Measurements from ENCODE around the gene OR14A2.
"Not testable (repeated sequence)": the region's sequence is repeated elsewhere in the genome, so short reads cannot be mapped to it uniquely, and the experiment has no call there.

Gene OR14A2

GRCh38 chr1:247748041-247748440, at the start of gene OR14A2:
TSS of gene OR14A2 (minus strand) at chr1:247748141.
- no peak for DNase-seq

DNA sequence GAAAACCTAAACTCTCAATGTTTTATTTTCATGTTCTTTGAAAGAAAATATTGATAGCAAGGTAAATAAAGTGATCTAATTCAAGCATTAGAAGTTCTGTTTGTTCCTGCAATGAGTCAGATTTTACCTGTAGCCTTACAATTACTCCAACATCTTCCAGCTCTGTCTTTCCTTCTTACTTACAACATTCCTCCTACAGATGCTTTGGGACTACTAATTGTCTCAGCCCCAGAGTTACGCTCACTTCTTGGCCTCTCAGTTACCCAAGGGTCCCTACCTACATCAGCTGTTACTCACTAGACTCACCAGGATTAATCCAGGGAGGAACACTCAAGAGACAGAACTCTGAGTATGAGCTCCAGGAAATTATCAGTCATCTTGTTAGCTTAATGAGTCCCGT, 49.6 kb upstream of the OR14A2 start:
- DNase-seq: no peak

- DNase-seq: no peak
These were observed 21.7 kb upstream of the OR14A2 start for GRCh38 chr1:247769603-247770002.

DNA sequence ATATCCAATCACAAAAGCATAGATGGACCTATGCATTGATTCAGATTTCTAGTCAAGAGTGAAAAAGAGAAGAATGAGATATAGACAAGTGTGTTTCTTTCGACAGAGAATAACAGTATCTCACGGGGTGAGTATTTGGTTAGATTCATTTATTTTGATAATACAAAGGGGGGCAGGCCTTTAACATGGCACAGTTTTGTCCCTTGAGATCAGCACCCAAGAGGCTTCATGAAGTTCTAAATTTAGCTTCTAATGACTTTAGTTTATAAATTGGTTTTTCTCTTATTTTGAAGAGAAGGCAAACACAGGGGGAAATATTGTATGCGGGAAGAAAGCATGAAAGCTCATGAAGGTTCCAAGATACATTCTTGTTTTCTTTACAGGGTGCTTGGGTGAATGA, 12.5 kb upstream of the OR14A2 start, which contains the start of gene OR1C1:
TSS of gene OR1C1 (minus strand) at position 101 of the 400 bp plus-strand sequence. CDS start 2,150 bp downstream, outside the sequence.
- no peak for DNase-seq

GRCh38 chr1:247754311-247754710, 6.4 kb upstream of the OR14A2 start:
- DNase-seq: not testable (repeated sequence)

DNA sequence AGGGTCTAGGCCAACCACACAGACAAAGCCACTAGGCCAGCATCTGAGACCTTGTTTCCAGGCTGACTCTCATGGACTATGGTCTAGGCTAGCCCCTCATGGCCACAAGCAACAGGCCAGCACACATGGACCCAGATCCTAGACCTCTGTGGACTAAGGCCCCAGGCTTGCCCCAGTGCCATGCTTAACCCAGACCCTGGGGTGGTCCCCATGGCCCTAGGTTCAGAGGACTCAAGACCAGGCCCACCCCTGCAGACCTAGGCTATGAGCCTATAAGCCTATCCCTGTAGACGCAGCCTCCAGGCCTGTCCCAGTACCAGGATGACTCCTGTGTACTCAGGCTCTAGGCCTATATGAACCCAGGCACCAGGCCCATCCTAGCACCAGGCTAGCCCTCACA, 1.9 kb upstream of the OR14A2 start:
- DNase-seq: no peak

- no peak for DNase-seq
These were observed 325 bp downstream of the OR14A2 start for GRCh38 chr1:247747616-247748015.

DNA sequence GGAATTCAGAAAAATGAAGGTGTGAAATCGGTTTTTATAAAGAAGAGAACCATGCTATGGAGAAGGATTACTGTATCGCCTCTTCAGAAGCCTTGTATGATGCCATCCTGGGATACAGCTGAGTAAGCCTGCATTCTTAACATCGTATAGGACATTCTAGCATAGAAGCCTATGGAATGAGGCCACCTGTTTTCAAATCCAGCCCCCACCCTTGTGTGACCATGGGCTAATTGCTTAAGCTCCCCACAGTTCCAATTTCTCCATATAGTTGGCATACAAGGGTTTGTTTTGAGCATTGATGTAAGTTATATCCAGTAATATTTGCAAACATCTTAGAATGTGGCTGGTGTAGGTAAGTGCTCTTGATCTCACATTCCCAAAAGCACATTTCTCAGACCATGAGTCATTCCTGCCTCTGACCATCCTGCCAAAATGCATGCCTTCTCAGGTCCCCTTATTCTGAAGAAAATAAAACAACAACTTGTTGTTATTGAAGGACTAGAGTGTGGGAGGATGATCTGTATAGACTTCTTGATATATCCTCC, 1.5 kb downstream of the OR14A2 start:
- no peak for DNase-seq

GRCh38 chr1:247742215-247742760, 5.7 kb downstream of the OR14A2 start:
- DNase-seq: not testable (repeated sequence)

- no peak for DNase-seq
These were observed 6.2 kb downstream of the OR14A2 start for GRCh38 chr1:247741756-247742155.

DNA sequence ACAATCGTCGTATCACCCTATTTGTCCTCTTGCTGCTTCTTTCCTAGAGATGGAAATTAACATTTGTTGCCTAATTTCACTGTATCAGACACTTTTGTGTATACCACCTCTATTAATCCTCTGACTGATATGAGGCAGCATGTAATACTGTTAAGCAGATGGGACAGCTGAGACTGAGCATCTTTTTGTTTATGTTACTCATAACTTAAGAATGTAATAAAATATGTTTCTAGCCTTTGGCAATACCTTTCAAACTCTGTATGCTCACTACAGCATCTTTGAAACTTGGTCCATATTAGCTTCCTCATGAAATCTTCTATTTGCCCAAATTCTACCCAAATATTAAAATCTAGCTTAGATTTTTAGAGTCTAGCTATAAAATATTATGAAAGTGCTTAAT, 7.2 kb downstream of the OR14A2 start:
- no peak for DNase-seq

DNA sequence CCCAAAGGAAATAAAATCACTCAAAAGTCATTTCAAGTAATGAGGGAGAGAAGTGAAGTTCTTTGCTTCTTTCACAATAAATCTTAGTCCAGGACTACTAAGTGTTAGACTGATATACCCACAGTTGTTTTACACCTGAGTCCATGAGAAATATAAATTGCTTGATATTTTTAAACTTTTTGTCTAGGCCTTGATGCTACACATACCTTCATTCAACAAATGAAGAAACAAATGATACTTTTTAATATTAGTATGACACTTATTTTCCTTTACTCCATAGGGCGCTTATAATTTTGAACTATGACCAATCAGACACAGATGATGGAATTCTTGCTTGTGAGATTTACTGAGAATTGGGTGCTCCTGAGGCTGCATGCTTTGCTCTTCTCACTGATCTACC, 9.6 kb downstream of the OR14A2 start, which contains the start of gene OR14K1:
TSS of gene OR14K1 (plus strand) at position 301 of the 400 bp plus-strand sequence. CDS start at position 301, 0 bp downstream.
- no peak for DNase-seq

GRCh38 chr1:247721222-247721621, 26.7 kb downstream of the OR14A2 start:
- no peak for DNase-seq

DNA sequence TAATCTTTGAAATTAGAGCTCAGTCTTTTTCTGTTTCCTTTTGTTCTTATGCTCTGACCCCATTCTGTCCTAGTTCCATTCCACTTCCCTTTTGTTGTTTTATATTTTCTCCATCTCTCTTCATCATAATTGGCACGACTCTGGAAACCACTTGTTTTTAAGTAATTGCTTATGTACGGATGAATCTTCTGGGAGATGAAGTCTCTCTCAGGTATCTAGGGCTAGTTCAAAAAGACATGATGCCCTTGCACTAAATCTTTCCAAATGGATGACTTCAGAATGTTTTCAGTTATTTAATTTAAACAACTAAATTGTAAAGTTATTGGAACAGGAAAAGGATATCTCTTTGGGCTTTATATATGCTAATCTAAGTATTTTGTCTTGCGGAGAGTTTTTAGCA, 31.4 kb downstream of the OR14A2 start, which contains the start of gene OR6F1:
TSS of gene OR6F1 (minus strand) at position 101 of the 400 bp plus-strand sequence. CDS start 3,891 bp downstream, outside the sequence.
- no peak for DNase-seq

DNA sequence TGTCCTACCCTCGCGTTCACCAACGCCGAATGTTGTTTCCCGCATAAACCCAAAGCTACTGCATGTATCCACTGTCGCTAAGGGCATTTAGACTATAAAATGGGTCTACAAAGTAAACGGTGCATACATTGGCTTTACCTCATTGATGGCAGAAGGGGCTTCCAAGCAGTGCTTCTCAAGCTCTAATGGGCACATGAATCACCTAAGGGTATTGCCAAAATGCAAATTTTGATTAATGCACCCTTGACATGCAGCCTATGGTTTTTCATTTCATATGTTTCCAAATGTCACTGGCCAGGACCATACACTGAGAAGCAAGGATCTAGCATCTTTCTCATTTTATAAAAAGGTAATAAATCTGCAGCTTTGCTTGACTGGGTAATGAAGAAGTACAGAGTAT, 34.2 kb downstream of the OR14A2 start:
- no peak for DNase-seq

DNA sequence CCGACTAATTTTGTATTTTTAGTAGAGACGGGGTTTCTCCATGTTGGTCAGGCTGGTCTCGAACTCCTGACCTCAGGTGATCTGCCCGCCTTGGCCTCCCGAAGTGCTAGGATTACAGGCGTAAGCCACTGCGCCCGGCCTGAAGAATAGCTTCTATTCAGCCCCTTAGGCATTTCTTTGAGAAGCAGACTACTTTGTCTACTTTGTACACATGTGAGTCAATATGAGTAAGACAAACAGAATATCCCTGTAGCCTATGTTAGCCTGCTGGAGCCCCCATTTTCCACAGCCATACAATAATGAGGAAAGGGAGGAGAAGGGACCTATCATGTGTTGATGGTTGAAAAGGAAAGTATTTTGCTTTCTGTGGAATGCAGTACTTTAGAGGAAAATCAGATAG, 37.3 kb downstream of the OR14A2 start:
- not testable (repeated sequence) for DNase-seq

DNA sequence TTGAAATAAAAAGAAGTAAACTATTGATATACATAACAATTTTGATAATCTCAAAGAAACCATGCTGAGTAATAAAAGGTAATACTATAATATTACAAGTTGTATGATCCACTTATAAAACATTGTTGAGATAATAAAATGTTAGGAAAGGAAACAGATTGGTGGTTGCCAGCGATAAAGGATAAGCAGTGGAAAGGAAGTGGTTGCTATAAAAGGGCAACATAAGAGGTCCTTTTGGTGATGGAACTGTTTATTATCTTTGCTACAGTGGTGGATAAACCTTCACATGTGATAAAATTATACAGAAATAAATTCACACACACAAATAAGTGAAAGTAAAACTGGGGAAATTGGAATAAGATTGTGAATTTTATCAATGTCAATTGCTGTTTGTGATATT, 46.6 kb downstream of the OR14A2 start:
- DNase-seq: no peak

DNA sequence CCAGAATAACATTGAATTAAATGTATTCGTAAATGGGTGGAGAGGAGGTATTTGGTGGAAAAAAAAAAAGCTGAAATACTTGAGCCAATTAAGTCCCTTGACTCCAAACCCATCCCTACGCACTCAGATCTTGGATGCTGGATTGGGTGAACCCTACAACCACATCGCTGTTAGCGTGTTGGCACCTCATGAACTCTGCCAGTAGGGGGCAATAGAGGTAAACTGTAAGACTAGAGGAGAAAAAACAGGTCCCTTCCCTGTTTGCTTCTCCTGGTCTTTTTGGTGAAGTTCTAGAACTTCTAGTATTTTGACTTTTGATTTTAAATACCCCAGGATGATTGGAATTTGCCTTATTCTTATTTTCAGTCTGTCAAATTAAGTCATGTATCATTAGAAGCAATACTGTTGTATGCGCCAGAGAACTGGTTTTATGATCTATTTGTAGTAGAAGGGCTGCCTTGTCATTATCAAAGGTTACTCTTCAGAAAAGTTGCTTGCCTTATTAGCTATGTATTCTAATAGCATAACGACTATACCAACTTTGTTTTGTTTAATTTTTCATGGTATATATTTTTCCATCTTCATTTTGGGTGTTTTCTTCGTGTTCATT, 66.5 kb downstream of the OR14A2 start:
- no peak for DNase-seq

DNA sequence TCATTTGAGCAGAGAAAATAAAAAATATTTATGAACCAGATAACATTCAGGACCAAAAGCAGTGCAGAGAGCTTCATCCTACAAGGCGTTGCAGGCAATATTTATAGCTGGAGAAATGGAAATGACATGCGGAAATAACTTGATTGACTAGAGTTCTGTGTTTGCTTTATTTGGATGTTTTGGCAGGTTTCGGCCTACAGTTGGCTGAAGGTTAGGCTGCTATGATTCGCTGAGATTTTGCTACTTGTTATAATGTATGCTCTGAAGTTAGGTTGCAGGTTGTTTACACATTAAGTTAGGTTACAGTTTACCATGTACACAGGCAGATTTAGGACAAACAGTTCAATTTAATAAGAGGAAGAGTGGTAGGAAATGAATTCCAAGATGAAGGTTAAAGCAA, 67.8 kb downstream of the OR14A2 start:
- DNase-seq: no peak

- no peak for DNase-seq
These were observed 68.3 kb downstream of the OR14A2 start, which contains the start of gene OR13G1 for GRCh38 chr1:247679639-247680038. TSS of gene OR13G1 (minus strand) at chr1:247679739. CDS start at chr1:247673041, 6,698 bp downstream.
